Spleen (tissue), 7 donors: Measurements from ENCODE around the gene SOX9.

ENCODE experiments used
- CTCF ChIP-seq, 11 experiments: fragments of 200-600 bp in 7 of 11; fragments of 450-650 bp in 4 of 11; sonication (generic) in 4 of 11; IDR thresholded peaks in 8 of 11; conservative IDR thresholded peaks in 3 of 11; 1 replicate in 7 of 11; 2 replicates in 4 of 11; pipeline versions ENCODE4 v1.4.0 to v1.8.0; 2016 to 2021; ENCODE audit warnings: antibody characterized with exemption in 11 of 11, inconsistent platforms in 4 of 11, mild to moderate bottlenecking in 1 of 11
- POLR2A ChIP-seq, 3 donors: fragments of 450-650 bp; IDR thresholded peaks; one replicate each; pipeline ENCODE4 v1.5.1; 2017; ENCODE audit warnings: antibody characterized with exemption in 3 of 3, mild to moderate bottlenecking in 1 of 3
- donor health status: DM: no; HTN: no; CAD: no; lungs with moderate emphysema.
- donor health status: DM: no; HTN: no; CAD: no.
- donor health status: DM: no; HTN: no; CAD: no.

GRCh38 chr17:72100470-72100869 is 20.4 kb upstream of the SOX9 start:
- TF ChIP-seq CTCF (IDR thresholded peaks at IDR 0.05 in 8 of 11, conservative IDR thresholded peaks at IDR 0.05 in 3 of 11) (no peak), POLR2A (IDR thresholded peaks at IDR 0.05) (no peak)
